GM23338 (cell line): Measurements from ENCODE around the gene ALDH1A2. TPM values are rescaled to one million over a fixed set of nuclear protein-coding genes. Genes with fewer than 3 reads are reported as not detected.
A peak's percentile ranks its signal among the peaks of the same experiment; 100 is the strongest.

Source experiments
- ATAC-seq: fragments of 200-7000 bp; cut with Tn5 transposase; 3 replicates; pipeline ENCODE4 v1.9.1; 2020
- DNase-seq: peaks from one replicate; pipeline ENCODE4 v3.0.0-alpha.2; 2015; ENCODE audit warnings: low spot score
- H2AFZ ChIP-seq: fragments of 200-600 bp; sonication (generic); 2 replicates; pipeline ENCODE4 v1.8.0; 2016; ENCODE audit warnings: antibody characterized with exemption, mild to moderate bottlenecking, moderate library complexity
- H3F3A ChIP-seq: fragments of 200-600 bp; sonication (generic); replicated peaks from 2 replicates; pipeline ENCODE4 v1.8.0; 2017; ENCODE audit warnings: antibody characterized with exemption, mixed run types, low read depth
- H3K27ac ChIP-seq: fragments of 200-600 bp; sonication (generic); 2 replicates; pipeline ENCODE4 v1.6.1; 2016; ENCODE audit warnings: low read depth
- H3K27me3 ChIP-seq: fragments of 200-600 bp; sonication (generic); 2 replicates; pipeline ENCODE4 v1.8.0; 2016; ENCODE audit warnings: mild to moderate bottlenecking, mixed run types, moderate library complexity; ENCODE audit not compliant: insufficient read depth
- H3K36me3 ChIP-seq: fragments of 200-600 bp; sonication (generic); 2 replicates; pipeline ENCODE4 v1.8.0; 2016; ENCODE audit warnings: mild to moderate bottlenecking; ENCODE audit not compliant: insufficient read depth
- H3K4me1 ChIP-seq: fragments of 200-600 bp; sonication (generic); 2 replicates; pipeline ENCODE4 v1.8.0; 2016; ENCODE audit warnings: mild to moderate bottlenecking, moderate library complexity; ENCODE audit not compliant: insufficient read depth
- H3K4me2 ChIP-seq: fragments of 200-600 bp; sonication (generic); 2 replicates; pipeline ENCODE4 v1.7.1; 2017; ENCODE audit warnings: mixed run types
- H3K4me3 ChIP-seq: fragments of 200-600 bp; sonication (generic); 2 replicates; pipeline ENCODE4 v1.6.1; 2016; ENCODE audit warnings: mixed run types
- H3K79me2 ChIP-seq: fragments of 200-600 bp; sonication (generic); replicated peaks from 2 replicates; pipeline ENCODE4 v1.8.0; 2017; ENCODE audit warnings: mild to moderate bottlenecking; ENCODE audit not compliant: insufficient read depth
- H3K9me2 ChIP-seq: fragments of 200-600 bp; sonication (generic); 2 replicates; pipeline ENCODE4 v1.8.0; 2017; ENCODE audit not compliant: insufficient read depth
- H4K20me1 ChIP-seq: fragments of 200-600 bp; sonication (generic); replicated peaks from 2 replicates; pipeline ENCODE4 v1.8.0; 2017; ENCODE audit warnings: mild to moderate bottlenecking; ENCODE audit not compliant: insufficient read depth
- H3K27ac Mint-ChIP-seq: 2 replicates; pipeline ENCODE4 v1.8.0; 2020; ENCODE audit warnings: inconsistent platforms, mild to moderate bottlenecking, moderate library complexity, mixed read lengths
- H3K27me3 Mint-ChIP-seq: 3 replicates; pipeline ENCODE4 v1.8.0; 2022; ENCODE audit warnings: low read depth, mild to moderate bottlenecking, moderate library complexity, mixed read lengths, inconsistent platforms; ENCODE audit not compliant: insufficient read depth, poor library complexity
- H3K36me3 Mint-ChIP-seq: 3 replicates; pipeline ENCODE4 v1.8.0; 2021; ENCODE audit warnings: low read depth, mild to moderate bottlenecking, inconsistent platforms, moderate library complexity, mixed read lengths
- H3K4me1 Mint-ChIP-seq: 3 replicates; pipeline ENCODE4 v1.8.0; 2020; ENCODE audit warnings: mild to moderate bottlenecking, inconsistent platforms, mixed read lengths
- H3K4me3 Mint-ChIP-seq: 3 replicates; pipeline ENCODE4 v1.8.0; 2021; ENCODE audit warnings: moderate library complexity, mild to moderate bottlenecking, inconsistent platforms, mixed read lengths
- H3K9me3 Mint-ChIP-seq: 3 replicates; pipeline ENCODE4 v1.8.0; 2020; ENCODE audit warnings: moderate library complexity, mild to moderate bottlenecking, inconsistent platforms, mixed read lengths
- CREB1 ChIP-seq: fragments of 250-450 bp; sonication (Bioruptor Pico); IDR thresholded peaks from 2 replicates; pipeline ENCODE4 v1.5.0; 2020; ENCODE audit warnings: low read depth, mild to moderate bottlenecking, moderate library complexity
- EZH2 ChIP-seq: fragments of 200-600 bp; sonication (generic); IDR thresholded peaks from one replicate; pipeline ENCODE4 v1.8.0; 2017; ENCODE audit warnings: antibody characterized with exemption, mild to moderate bottlenecking, low read depth; ENCODE audit not compliant: unreplicated experiment
- EZH2phosphoT487 ChIP-seq: fragments of 200-600 bp; sonication (generic); IDR thresholded peaks from one replicate; pipeline ENCODE4 v1.8.1; 2018; ENCODE audit warnings: antibody characterized with exemption; ENCODE audit not compliant: unreplicated experiment
- JUNB ChIP-seq: IDR thresholded peaks from one replicate; pipeline ENCODE4 v1.6.1; 2016; ENCODE audit warnings: antibody characterized with exemption; ENCODE audit not compliant: unreplicated experiment
- NANOG ChIP-seq: IDR thresholded peaks from 2 replicates; pipeline ENCODE4 v1.6.1; 2016; ENCODE audit warnings: antibody characterized with exemption, borderline replicate concordance
- POLR2AphosphoS5 ChIP-seq: IDR thresholded peaks from 2 replicates; pipeline ENCODE4 v1.6.1; 2016; ENCODE audit warnings: antibody characterized with exemption, low read depth
- STAT1 ChIP-seq: IDR thresholded peaks from one replicate; pipeline ENCODE4 v1.6.1; 2016; ENCODE audit warnings: antibody characterized with exemption; ENCODE audit not compliant: unreplicated experiment
- ZNF114 ChIP-seq: fragments of 250-450 bp; sonication (Bioruptor Pico); IDR thresholded peaks from 2 replicates; pipeline ENCODE4 v1.5.0; 2020; ENCODE audit warnings: mild to moderate bottlenecking, moderate library complexity
- ZNF331 ChIP-seq: fragments of 250-450 bp; sonication (Bioruptor Pico); IDR thresholded peaks from 2 replicates; pipeline ENCODE4 v1.5.0; 2020; ENCODE audit warnings: low read depth, mild to moderate bottlenecking, moderate library complexity
- long read RNA-seq: library from polyadenylated mRNA; unstranded; transcript quantifications from one replicate; pipeline ENCODE4 v2.0.0, GENCODE V29; 2020; ENCODE audit not compliant: unreplicated experiment
- polyA plus RNA-seq: library from polyadenylated mRNA; unstranded; fragments of >200 nt; fragmentation: Nextera tagmentation; extraction: Ambion mirVana; gene quantifications from 2 replicates; pipeline ENCODE4 v1.2.1, GENCODE V29; 2016
- total RNA-seq: library from RNA; depleted of rRNA; stranded (reverse); fragments of >200 nt; shearing (Covaris generic); gene quantifications from 2 replicates; pipeline ENCODE4 v1.2.3, GENCODE V29; 2014; rRNA removed
- TF ChIP-seq, protein P1 (sequence below): fragments of 250-450 bp; sonication (Bioruptor Pico); IDR thresholded peaks from 2 replicates; pipeline ENCODE4 v1.5.0; 2020; ENCODE audit warnings: mild to moderate bottlenecking, moderate library complexity
- TF ChIP-seq, protein P2 (sequence below): IDR thresholded peaks from one replicate; pipeline ENCODE4 v1.6.1; 2018; ENCODE audit warnings: antibody characterized with exemption; ENCODE audit not compliant: unreplicated experiment
- TF ChIP-seq, protein P3 (sequence below), 2 experiments: fragments of 200-600 bp in 1 of 2; sonication (generic) in 1 of 2; conservative IDR thresholded peaks; 2 replicates each; pipeline versions ENCODE4 v1.5.1 to v1.6.1; 2016 to 2017; ENCODE audit warnings: antibody characterized with exemption in 2 of 2, low read depth in 2 of 2, mild to moderate bottlenecking in 2 of 2, moderate library complexity in 1 of 2
- TF ChIP-seq, protein P4 (sequence below): IDR thresholded peaks from 2 replicates; pipeline ENCODE4 v1.6.1; 2016; ENCODE audit warnings: antibody characterized with exemption

ALDH1A2 gene
- total RNA-seq (0.80 TPM in 1 of 2 replicates, not detected in the other), polyA plus RNA-seq (not detected in 2 replicates)
- long read RNA-seq: 0 reads

DNA sequence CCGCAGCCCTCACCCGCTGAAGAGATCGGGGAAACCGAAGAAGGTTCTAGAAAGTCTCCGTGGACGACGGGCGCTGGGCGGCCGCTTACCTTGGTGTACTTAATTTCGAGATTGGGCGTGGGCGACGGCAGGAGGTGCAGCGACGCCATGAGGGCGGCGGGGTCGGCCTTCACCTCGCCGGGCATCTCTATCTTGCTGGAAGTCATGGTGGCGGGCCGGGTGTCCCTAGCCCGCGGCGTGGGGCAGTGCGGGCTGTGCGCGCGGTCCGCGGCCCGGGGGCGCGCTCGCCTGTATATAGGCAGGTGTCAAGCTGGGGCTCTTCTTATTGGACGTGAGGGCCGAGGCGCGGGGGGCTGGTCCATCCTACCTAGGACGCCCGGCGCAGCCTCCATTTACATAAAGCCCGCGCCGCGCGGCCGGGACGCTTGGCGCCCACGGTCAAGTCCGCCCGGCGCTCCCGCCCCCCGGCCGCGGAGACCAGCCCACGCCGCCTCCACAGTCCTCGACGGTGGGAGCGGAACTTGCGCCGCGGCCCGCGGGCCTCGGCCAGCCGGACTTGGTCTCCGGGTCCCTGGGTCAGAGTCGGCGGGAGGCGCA, at the start of gene ALDH1A2:
Gene ALDH1A2, minus strand, starts transcription at position 267 of the 597 bp plus-strand sequence. Its CDS starts 61 bp downstream, at position 206.
- H3K9me3 Mint-ChIP-seq: no peaks in the 10 kb centered on the region; the same call in 2 of the 3 replicates
- H3K4me1 Mint-ChIP-seq: peaks cover 17% of the 10 kb centered on the region
- peak; percentile 80 for DNase-seq
- Histone ChIP-seq H3K9me2 (no peaks in the 10 kb centered on the region), H3F3A (no peaks in the 10 kb centered on the region), H3K4me2 (peak within 1 kb of the TSS; percentile 85), H3K4me1 (no peaks in the 10 kb centered on the region), H3K27me3 (peaks cover 97% of the 10 kb centered on the region), H4K20me1 (peaks cover 16% of the 10 kb centered on the region), H3K4me3 (peak within 1 kb of the TSS; percentile 72), H3K27ac (no peak within 1 kb of the TSS), H3K79me2 (no peaks in the 10 kb centered on the region), H2AFZ (peak within 1 kb of the TSS; percentile 88), H3K36me3 (no peaks in the 10 kb centered on the region)
- H3K27ac Mint-ChIP-seq: no peak within 1 kb of the TSS
- ATAC-seq: peak; percentile 76
- TF ChIP-seq ZNF331 (no peak), EZH2phosphoT487 (no peak), POLR2AphosphoS5 (no peak), EZH2 (no peak), ZNF114 (no peak), STAT1 (no peak), NANOG (no peak), CREB1 (no peak), JUNB (no peak)
- TF ChIP-seq, protein P1, sequence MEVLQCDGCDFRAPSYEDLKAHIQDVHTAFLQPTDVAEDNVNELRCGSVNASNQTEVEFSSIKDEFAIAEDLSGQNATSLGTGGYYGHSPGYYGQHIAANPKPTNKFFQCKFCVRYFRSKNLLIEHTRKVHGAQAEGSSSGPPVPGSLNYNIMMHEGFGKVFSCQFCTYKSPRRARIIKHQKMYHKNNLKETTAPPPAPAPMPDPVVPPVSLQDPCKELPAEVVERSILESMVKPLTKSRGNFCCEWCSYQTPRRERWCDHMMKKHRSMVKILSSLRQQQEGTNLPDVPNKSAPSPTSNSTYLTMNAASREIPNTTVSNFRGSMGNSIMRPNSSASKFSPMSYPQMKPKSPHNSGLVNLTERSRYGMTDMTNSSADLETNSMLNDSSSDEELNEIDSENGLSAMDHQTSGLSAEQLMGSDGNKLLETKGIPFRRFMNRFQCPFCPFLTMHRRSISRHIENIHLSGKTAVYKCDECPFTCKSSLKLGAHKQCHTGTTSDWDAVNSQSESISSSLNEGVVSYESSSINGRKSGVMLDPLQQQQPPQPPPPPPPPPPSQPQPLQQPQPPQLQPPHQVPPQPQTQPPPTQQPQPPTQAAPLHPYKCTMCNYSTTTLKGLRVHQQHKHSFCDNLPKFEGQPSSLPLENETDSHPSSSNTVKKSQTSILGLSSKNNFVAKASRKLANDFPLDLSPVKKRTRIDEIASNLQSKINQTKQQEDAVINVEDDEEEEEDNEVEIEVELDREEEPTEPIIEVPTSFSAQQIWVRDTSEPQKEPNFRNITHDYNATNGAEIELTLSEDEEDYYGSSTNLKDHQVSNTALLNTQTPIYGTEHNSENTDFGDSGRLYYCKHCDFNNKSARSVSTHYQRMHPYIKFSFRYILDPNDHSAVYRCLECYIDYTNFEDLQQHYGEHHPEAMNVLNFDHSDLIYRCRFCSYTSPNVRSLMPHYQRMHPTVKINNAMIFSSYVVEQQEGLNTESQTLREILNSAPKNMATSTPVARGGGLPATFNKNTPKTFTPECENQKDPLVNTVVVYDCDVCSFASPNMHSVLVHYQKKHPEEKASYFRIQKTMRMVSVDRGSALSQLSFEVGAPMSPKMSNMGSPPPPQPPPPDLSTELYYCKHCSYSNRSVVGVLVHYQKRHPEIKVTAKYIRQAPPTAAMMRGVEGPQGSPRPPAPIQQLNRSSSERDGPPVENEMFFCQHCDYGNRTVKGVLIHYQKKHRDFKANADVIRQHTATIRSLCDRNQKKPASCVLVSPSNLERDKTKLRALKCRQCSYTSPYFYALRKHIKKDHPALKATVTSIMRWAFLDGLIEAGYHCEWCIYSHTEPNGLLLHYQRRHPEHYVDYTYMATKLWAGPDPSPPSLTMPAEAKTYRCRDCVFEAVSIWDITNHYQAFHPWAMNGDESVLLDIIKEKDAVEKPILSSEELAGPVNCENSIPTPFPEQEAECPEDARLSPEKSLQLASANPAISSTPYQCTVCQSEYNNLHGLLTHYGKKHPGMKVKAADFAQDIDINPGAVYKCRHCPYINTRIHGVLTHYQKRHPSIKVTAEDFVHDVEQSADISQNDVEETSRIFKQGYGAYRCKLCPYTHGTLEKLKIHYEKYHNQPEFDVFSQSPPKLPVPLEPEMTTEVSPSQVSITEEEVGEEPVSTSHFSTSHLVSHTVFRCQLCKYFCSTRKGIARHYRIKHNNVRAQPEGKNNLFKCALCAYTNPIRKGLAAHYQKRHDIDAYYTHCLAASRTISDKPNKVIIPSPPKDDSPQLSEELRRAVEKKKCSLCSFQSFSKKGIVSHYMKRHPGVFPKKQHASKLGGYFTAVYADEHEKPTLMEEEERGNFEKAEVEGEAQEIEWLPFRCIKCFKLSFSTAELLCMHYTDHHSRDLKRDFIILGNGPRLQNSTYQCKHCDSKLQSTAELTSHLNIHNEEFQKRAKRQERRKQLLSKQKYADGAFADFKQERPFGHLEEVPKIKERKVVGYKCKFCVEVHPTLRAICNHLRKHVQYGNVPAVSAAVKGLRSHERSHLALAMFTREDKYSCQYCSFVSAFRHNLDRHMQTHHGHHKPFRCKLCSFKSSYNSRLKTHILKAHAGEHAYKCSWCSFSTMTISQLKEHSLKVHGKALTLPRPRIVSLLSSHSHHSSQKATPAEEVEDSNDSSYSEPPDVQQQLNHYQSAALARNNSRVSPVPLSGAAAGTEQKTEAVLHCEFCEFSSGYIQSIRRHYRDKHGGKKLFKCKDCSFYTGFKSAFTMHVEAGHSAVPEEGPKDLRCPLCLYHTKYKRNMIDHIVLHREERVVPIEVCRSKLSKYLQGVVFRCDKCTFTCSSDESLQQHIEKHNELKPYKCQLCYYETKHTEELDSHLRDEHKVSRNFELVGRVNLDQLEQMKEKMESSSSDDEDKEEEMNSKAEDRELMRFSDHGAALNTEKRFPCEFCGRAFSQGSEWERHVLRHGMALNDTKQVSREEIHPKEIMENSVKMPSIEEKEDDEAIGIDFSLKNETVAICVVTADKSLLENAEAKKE (CRISPR knock-in tag): no peak
- TF ChIP-seq, protein P2, sequence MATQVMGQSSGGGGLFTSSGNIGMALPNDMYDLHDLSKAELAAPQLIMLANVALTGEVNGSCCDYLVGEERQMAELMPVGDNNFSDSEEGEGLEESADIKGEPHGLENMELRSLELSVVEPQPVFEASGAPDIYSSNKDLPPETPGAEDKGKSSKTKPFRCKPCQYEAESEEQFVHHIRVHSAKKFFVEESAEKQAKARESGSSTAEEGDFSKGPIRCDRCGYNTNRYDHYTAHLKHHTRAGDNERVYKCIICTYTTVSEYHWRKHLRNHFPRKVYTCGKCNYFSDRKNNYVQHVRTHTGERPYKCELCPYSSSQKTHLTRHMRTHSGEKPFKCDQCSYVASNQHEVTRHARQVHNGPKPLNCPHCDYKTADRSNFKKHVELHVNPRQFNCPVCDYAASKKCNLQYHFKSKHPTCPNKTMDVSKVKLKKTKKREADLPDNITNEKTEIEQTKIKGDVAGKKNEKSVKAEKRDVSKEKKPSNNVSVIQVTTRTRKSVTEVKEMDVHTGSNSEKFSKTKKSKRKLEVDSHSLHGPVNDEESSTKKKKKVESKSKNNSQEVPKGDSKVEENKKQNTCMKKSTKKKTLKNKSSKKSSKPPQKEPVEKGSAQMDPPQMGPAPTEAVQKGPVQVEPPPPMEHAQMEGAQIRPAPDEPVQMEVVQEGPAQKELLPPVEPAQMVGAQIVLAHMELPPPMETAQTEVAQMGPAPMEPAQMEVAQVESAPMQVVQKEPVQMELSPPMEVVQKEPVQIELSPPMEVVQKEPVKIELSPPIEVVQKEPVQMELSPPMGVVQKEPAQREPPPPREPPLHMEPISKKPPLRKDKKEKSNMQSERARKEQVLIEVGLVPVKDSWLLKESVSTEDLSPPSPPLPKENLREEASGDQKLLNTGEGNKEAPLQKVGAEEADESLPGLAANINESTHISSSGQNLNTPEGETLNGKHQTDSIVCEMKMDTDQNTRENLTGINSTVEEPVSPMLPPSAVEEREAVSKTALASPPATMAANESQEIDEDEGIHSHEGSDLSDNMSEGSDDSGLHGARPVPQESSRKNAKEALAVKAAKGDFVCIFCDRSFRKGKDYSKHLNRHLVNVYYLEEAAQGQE: no peak
- TF ChIP-seq, protein P3, sequence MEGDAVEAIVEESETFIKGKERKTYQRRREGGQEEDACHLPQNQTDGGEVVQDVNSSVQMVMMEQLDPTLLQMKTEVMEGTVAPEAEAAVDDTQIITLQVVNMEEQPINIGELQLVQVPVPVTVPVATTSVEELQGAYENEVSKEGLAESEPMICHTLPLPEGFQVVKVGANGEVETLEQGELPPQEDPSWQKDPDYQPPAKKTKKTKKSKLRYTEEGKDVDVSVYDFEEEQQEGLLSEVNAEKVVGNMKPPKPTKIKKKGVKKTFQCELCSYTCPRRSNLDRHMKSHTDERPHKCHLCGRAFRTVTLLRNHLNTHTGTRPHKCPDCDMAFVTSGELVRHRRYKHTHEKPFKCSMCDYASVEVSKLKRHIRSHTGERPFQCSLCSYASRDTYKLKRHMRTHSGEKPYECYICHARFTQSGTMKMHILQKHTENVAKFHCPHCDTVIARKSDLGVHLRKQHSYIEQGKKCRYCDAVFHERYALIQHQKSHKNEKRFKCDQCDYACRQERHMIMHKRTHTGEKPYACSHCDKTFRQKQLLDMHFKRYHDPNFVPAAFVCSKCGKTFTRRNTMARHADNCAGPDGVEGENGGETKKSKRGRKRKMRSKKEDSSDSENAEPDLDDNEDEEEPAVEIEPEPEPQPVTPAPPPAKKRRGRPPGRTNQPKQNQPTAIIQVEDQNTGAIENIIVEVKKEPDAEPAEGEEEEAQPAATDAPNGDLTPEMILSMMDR (conservative IDR thresholded peaks at IDR 0.05; ENCODE audit: low read depth in 2 of 2): no peak
- TF ChIP-seq, protein P4, sequence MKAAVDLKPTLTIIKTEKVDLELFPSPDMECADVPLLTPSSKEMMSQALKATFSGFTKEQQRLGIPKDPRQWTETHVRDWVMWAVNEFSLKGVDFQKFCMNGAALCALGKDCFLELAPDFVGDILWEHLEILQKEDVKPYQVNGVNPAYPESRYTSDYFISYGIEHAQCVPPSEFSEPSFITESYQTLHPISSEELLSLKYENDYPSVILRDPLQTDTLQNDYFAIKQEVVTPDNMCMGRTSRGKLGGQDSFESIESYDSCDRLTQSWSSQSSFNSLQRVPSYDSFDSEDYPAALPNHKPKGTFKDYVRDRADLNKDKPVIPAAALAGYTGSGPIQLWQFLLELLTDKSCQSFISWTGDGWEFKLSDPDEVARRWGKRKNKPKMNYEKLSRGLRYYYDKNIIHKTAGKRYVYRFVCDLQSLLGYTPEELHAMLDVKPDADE: no peak
- H3K4me3 Mint-ChIP-seq: peak within 1 kb of the TSS; percentile 58
- peaks cover 60% of the 10 kb centered on the region for H3K27me3 Mint-ChIP-seq
- no peaks in the 10 kb centered on the region; the same call in 2 of the 3 replicates for H3K36me3 Mint-ChIP-seq
